IMR-90 (cell line): Measurements from ENCODE around the gene OSGIN1. TPM values are rescaled to one million over a fixed set of nuclear protein-coding genes. Genes with fewer than 3 reads are reported as not detected.

Experiments
- ATAC-seq: fragments of 200-7000 bp; cut with Tn5 transposase; 2 replicates; pipeline ENCODE4 v1.9.1; 2020; ENCODE audit warnings: low read depth, mild to moderate bottlenecking, moderate library complexity
- BruUV-seq: library from RNA; stranded (reverse); fragments of 400-500 nt; replicated peaks from 2 replicates; lab custom pipeline; 2021; lab: Mats Ljungman, UMichigan
- CTCF ChIA-PET: fragments of 300-600 bp; formaldehyde crosslinking; extraction: SDS; loops from one replicate; lab custom pipeline; 2021; ENCODE audit warnings: antibody characterized with exemption; lab: Yijun Ruan, JAX
- POLR2A ChIA-PET: fragments of 300-600 bp; sonication (Branson Sonifier 250); formaldehyde crosslinking; loops from one replicate; lab custom pipeline; 2022; ENCODE audit warnings: antibody characterized with exemption; ENCODE audit not compliant: unreplicated experiment; lab: Charles Lee
- DNase-seq: peaks from one replicate; pipeline ENCODE4 v3.0.0; 2013
- H2AFZ ChIP-seq: replicated peaks from 2 replicates; pipeline ENCODE3; 2013; ENCODE audit warnings: low read length, mild to moderate bottlenecking; ENCODE audit not compliant: poor library complexity
- H2AK5ac ChIP-seq: 2 replicates; pipeline ENCODE4 v1.6.1; 2013; ENCODE audit warnings: low read depth, low read length, inconsistent platforms
- H2AK9ac ChIP-seq: replicated peaks from 2 replicates; pipeline ENCODE3; 2013; ENCODE audit warnings: mild to moderate bottlenecking, low read depth, low read length, moderate library complexity; ENCODE audit not compliant: poor library complexity
- H2BK120ac ChIP-seq: 2 replicates; pipeline ENCODE4 v1.6.1; 2013; ENCODE audit warnings: low read depth, low read length, inconsistent platforms
- H2BK15ac ChIP-seq: 3 replicates; pipeline ENCODE4 v1.6.1; 2013; ENCODE audit warnings: low read depth, low read length, inconsistent platforms
- H2BK20ac ChIP-seq: 2 replicates; pipeline ENCODE4 v1.6.1; 2013; ENCODE audit warnings: low read depth, mild to moderate bottlenecking, inconsistent platforms, low read length, moderate library complexity
- H2BK5ac ChIP-seq: 2 replicates; pipeline ENCODE4 v1.6.1; 2013; ENCODE audit warnings: mild to moderate bottlenecking, low read depth, low read length, inconsistent platforms; ENCODE audit not compliant: poor library complexity, severe bottlenecking
- H3K14ac ChIP-seq: replicated peaks from 2 replicates; pipeline ENCODE4 v1.6.1; 2013; ENCODE audit warnings: low read depth, low read length, inconsistent platforms
- H3K18ac ChIP-seq: 2 replicates; pipeline ENCODE4 v1.6.1; 2013; ENCODE audit warnings: low read depth, low read length, control low read depth
- H3K23ac ChIP-seq: 2 replicates; pipeline ENCODE4 v1.6.1; 2013; ENCODE audit warnings: low read depth, low read length, inconsistent platforms
- H3K27ac ChIP-seq: 2 replicates; pipeline ENCODE4 v1.5.1; 2013; ENCODE audit warnings: mild to moderate bottlenecking, control low read depth, low read length; ENCODE audit not compliant: insufficient read depth
- H3K27me3 ChIP-seq: 2 replicates; pipeline ENCODE4 v1.6.1; 2013; ENCODE audit warnings: low read length; ENCODE audit not compliant: control insufficient read depth, insufficient read depth
- H3K36me3 ChIP-seq: 2 replicates; pipeline ENCODE4 v1.6.1; 2013; ENCODE audit warnings: low read length, mixed read lengths; ENCODE audit not compliant: control insufficient read depth, insufficient read depth
- H3K4ac ChIP-seq: 2 replicates; pipeline ENCODE4 v1.6.1; 2013; ENCODE audit warnings: low read depth, low read length, inconsistent platforms
- H3K4me1 ChIP-seq: 2 replicates; pipeline ENCODE4 v1.6.1; 2013; ENCODE audit warnings: low read length, mixed read lengths; ENCODE audit not compliant: control insufficient read depth, insufficient read depth
- H3K4me2 ChIP-seq: 2 replicates; pipeline ENCODE4 v1.6.1; 2013; ENCODE audit warnings: low read depth, mild to moderate bottlenecking, control low read depth, low read length, moderate library complexity
- H3K4me3 ChIP-seq: 2 replicates; pipeline ENCODE4 v1.5.1; 2013; ENCODE audit warnings: low read depth, mild to moderate bottlenecking, control low read depth, low read length, moderate library complexity; ENCODE audit not compliant: insufficient read depth
- H3K56ac ChIP-seq: 2 replicates; pipeline ENCODE4 v1.6.1; 2013; ENCODE audit warnings: low read length, inconsistent platforms; ENCODE audit not compliant: insufficient read depth; ENCODE audit errors: extremely low read depth
- H3K79me1 ChIP-seq, 2 experiments: 2 replicates each; pipeline ENCODE4 v1.6.1; 2013; ENCODE audit warnings: low read length in 2 of 2, inconsistent platforms in 1 of 2, low read depth in 1 of 2
- H3K9ac ChIP-seq: 2 replicates; pipeline ENCODE4 v1.6.1; 2013; ENCODE audit warnings: low read depth, low read length, control low read depth
- H3K9me1 ChIP-seq: 2 replicates; pipeline ENCODE4 v1.6.1; 2013; ENCODE audit warnings: low read length, inconsistent platforms; ENCODE audit not compliant: insufficient read depth
- H3K9me3 ChIP-seq: 2 replicates; pipeline ENCODE4 v1.6.1; 2013; ENCODE audit warnings: low read length; ENCODE audit not compliant: control insufficient read depth, insufficient read depth
- H4K20me1 ChIP-seq: 2 replicates; pipeline ENCODE4 v1.6.1; 2013; ENCODE audit warnings: low read length, inconsistent platforms; ENCODE audit not compliant: insufficient read depth
- H4K5ac ChIP-seq: 2 replicates; pipeline ENCODE4 v1.6.1; 2013; ENCODE audit warnings: mild to moderate bottlenecking, low read depth, low read length, control low read depth
- H4K8ac ChIP-seq, 2 experiments: 2 replicates each; pipeline ENCODE4 v1.6.1; 2013; ENCODE audit warnings: low read depth in 2 of 2, low read length in 2 of 2, control low read depth in 1 of 2, inconsistent platforms in 1 of 2
- H4K91ac ChIP-seq: 2 replicates; pipeline ENCODE4 v1.6.1; 2013; ENCODE audit warnings: low read depth, low read length, inconsistent platforms; ENCODE audit not compliant: insufficient read depth
- CHD1 ChIP-seq: IDR thresholded peaks from 2 replicates; pipeline ENCODE4 v1.6.1; 2012; ENCODE audit warnings: low read depth, low read length, improper control_type of control experiment
- MAZ ChIP-seq: IDR thresholded peaks from 2 replicates; pipeline ENCODE4 v1.6.1; 2012; ENCODE audit warnings: low read depth, mild to moderate bottlenecking, low read length, improper control_type of control experiment, moderate library complexity, borderline replicate concordance
- MXI1 ChIP-seq: IDR thresholded peaks from 2 replicates; pipeline ENCODE4 v1.6.1; 2012; ENCODE audit warnings: low read depth, mild to moderate bottlenecking, low read length, moderate library complexity, borderline replicate concordance
- NFE2L2 ChIP-seq: fragments of 150-350 bp; IDR thresholded peaks from 2 replicates; pipeline ENCODE4 v1.6.1; 2016; ENCODE audit warnings: low read depth, mild to moderate bottlenecking, low read length
- POLR2A ChIP-seq: IDR thresholded peaks from 2 replicates; pipeline ENCODE4 v1.6.1; 2012; ENCODE audit warnings: mild to moderate bottlenecking, low read depth, low read length
- RAD21 ChIP-seq: IDR thresholded peaks from 2 replicates; pipeline ENCODE4 v1.6.1; 2012; ENCODE audit warnings: low read length, improper control_type of control experiment
- SMC3 ChIP-seq: fragments of 150-350 bp; IDR thresholded peaks from 2 replicates; pipeline ENCODE4 v1.6.1; 2016; ENCODE audit warnings: low read depth, mild to moderate bottlenecking, antibody characterized with exemption, low read length, moderate library complexity
- WGBS, 2 experiments: methylation state at CpG; one replicate each; pipeline versions ENCODE4 v1.1.5 to v1.1.7; 2013; ENCODE audit warnings: missing lambda C conversion rate in 2 of 2; ENCODE audit not compliant: insufficient read length in 1 of 2; ENCODE audit errors: extremely low coverage in 2 of 2; 5-methylcytosine and 5-hydroxymethylcytosine counted together
- dilution Hi-C: fragments of 300-500 bp; cut with HindIII; formaldehyde crosslinking; loops from one replicate; pipeline ENCODE4 v1.14.3; 2018; ENCODE audit warnings: low sequenced_read_pairs; ENCODE audit not compliant: unreplicated experiment
- in situ Hi-C: fragments of 300-500 bp; cut with MboI; formaldehyde crosslinking; loops from 3 replicates; pipeline ENCODE4 v1.14.3; 2019; ENCODE audit warnings: low sequenced_read_pairs, inconsistent platforms, mixed read lengths
- intact Hi-C: fragments of 100-400 bp; cut with micrococcal nuclease; formaldehyde crosslinking; loops from 2 replicates; pipeline ENCODE4 v1.10.0; 2022
- polyA plus RNA-seq, 3 experiments: library from polyadenylated mRNA; depleted of rRNA; stranded (reverse); fragments of >200 nt; gene quantifications; 2 replicates each; pipeline ENCODE4 v1.2.3, GENCODE V29; 2012; ENCODE audit warnings: low replicate concordance in 1 of 3
- total RNA-seq: library from RNA; depleted of rRNA; stranded (reverse); fragments of >200 nt; gene quantifications from 2 replicates; pipeline ENCODE4 v1.2.3, GENCODE V29; 2012
- TF ChIP-seq, protein P1 (sequence below): conservative IDR thresholded peaks from 2 replicates; pipeline ENCODE4 v1.5.1; 2012; ENCODE audit warnings: mild to moderate bottlenecking, low read depth, low read length, improper control_type of control experiment

OSGIN1 gene
- total and polyA plus RNA-seq, 2 of the 4 experiments (the other 2 are of a cell fraction) = 0.90 to 6.4 TPM

DNA sequence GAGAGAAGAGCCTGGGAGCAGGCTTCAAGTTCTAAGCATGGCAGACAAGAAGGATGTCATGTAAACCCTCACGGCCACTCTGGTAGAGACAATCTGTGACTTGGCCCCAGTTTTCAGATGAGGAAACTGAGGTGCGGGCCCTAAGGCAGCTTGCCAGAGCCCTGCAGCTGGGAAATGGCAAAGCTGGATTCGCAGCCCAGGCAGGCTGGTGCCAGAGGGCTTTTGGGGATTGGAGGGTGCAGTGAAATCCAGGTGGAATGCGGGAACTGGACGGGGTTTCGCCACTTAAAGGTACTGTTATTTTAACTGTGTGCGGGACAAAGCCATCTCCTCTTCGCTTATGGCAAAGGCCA lies 477 bp upstream of the OSGIN1 start:
- Histone ChIP-seq H3K18ac (peak overlapping the region; percentile 39), H2BK15ac (peak overlapping the region; percentile 90; the same call in 2 of the 3 replicates), H4K91ac (peak overlapping the region; percentile 56), H3K4me3 (no peak overlapping the region), H3K27ac (peak overlapping the region; percentile 77), H2BK120ac (peak overlapping the region; percentile 94), H4K8ac (peak overlapping the region; percentile 85 to 86), H2BK20ac (peak overlapping the region; percentile 89), H3K9me3 (no peaks in the 10 kb centered on the region), H4K5ac (peak overlapping the region; percentile 32), H2AFZ (peak overlapping the region; percentile 96), H3K79me1 (peaks cover 0 to 25% of the 10 kb centered on the region in 2 experiments; a peak in 1 of 4 replicates), H3K14ac (peak overlapping the region; percentile 79), H3K9ac (peak overlapping the region; percentile 41; the same call in 1 of the 2 replicates), H4K20me1 (peaks cover 21% of the 10 kb centered on the region; the same call in 1 of the 2 replicates), H3K36me3 (no peaks in the 10 kb centered on the region; the same call in 1 of the 2 replicates), H2AK5ac (peak overlapping the region; percentile 82), H2AK9ac (peak overlapping the region; percentile 95), H3K4me2 (peak overlapping the region; percentile 56), H2BK5ac (peak overlapping the region; percentile 69), H3K27me3 (no peaks in the 10 kb centered on the region), H3K9me1 (peaks cover 8% of the 10 kb centered on the region), H3K23ac (0 out of 2 replicates have a peak overlapping the region, but pooled peaks have one; percentile 44), H3K4me1 (peaks cover 14% of the 10 kb centered on the region), H3K56ac (peak overlapping the region; percentile 74), H3K4ac (peak overlapping the region; percentile 90)
- CTCF ChIA-PET = no interaction called here
- no TSS peak for BruUV-seq
- DNase-seq = no peak
- in situ Hi-C loops = loop anchor here (25.0 kb wide), 1 partner anchor 535 kb away; no protein-coding TSS in a partner anchor
- POLR2A ChIA-PET = no interaction called here
- ATAC-seq = no peak
- 17% methylated on average over 3 of the region's 8 CpGs; no CpG with 5 or more reads in 1 of the 2 experiments for WGBS, 2 experiments
- no peak for TF ChIP-seq CHD1
- TF ChIP-seq, protein P1, sequence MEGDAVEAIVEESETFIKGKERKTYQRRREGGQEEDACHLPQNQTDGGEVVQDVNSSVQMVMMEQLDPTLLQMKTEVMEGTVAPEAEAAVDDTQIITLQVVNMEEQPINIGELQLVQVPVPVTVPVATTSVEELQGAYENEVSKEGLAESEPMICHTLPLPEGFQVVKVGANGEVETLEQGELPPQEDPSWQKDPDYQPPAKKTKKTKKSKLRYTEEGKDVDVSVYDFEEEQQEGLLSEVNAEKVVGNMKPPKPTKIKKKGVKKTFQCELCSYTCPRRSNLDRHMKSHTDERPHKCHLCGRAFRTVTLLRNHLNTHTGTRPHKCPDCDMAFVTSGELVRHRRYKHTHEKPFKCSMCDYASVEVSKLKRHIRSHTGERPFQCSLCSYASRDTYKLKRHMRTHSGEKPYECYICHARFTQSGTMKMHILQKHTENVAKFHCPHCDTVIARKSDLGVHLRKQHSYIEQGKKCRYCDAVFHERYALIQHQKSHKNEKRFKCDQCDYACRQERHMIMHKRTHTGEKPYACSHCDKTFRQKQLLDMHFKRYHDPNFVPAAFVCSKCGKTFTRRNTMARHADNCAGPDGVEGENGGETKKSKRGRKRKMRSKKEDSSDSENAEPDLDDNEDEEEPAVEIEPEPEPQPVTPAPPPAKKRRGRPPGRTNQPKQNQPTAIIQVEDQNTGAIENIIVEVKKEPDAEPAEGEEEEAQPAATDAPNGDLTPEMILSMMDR = no peak
- TF ChIP-seq MXI1 = no peak
- no peak for TF ChIP-seq POLR2A
- no peak for TF ChIP-seq MAZ
- no peak for TF ChIP-seq RAD21
- TF ChIP-seq NFE2L2 = no peak
- no peak for TF ChIP-seq SMC3
- intact Hi-C loops = no loop called here
- dilution Hi-C loops = no loop called here
